ENCODE data around the gene FARS2.

FARS2 gene

DNA sequence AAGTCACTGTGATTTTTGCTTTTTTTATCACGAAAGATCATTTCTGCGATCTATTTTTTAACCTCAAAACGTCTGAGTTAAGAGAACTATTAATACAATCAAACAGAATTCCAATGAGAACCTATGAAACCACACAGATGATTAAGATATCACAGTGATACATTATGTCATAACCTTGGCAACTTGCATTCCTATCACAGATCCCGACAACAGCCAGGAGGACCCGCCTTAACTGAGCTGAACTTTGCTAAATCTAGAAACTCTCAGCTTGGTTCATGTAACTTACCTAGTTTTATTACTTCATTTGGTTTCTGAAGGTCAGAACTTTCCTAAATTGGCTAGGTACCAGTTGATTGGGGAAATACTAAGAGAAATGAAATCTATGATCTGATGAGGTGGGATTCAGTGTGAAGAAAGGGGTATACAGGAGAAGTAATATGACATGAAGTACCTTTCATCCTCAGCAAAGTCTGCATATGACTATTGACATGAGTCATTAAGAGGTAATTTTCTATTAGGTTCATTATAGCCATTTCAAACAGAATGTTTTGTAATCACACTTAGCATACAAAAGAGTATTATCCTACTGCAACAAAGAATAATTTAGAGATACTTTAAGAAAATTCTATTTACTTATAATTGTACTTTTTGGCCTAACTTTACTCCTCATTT, 11.7 kb upstream of the FARS2 start:
- no peak for DNase-seq

DNA sequence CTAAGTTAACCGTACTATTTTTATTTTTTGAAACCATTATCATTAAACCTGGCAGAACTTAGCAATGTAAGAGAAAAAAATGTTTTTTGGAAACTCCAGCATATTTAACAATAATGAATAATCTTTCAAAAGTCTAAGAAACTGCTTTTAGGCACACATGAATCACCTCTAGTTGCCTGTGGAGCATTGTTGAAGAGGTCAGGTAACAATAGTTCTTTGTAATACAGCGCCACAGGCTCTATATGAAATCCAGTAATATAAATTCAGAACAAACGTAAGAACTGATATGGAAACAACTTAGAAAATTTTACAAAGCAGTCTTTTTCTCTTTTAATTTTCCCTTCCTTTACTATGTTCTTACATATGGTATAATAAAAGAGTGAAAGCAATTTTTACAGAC, 10.9 kb upstream of the FARS2 start:
- DNase-seq: no peak

DNA sequence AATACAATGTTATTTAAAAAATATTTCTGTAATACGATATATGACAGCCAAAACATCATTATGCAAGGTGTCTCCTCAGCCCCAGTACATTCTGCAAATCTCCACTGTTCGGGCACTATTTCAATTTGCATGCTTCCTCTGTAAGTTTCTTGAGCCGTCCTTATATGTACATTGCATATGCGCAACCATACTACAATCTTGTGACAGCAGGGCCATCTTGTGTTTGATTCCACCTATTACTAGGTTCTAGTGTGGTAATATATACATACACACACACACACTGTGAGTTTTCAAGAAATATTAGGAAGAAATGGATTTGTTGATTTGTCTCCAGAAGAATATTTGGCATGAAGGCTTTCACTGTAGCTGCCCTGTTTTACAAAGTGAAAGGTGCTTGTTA, 10.4 kb upstream of the FARS2 start:
- DNase-seq: no peak

DNA sequence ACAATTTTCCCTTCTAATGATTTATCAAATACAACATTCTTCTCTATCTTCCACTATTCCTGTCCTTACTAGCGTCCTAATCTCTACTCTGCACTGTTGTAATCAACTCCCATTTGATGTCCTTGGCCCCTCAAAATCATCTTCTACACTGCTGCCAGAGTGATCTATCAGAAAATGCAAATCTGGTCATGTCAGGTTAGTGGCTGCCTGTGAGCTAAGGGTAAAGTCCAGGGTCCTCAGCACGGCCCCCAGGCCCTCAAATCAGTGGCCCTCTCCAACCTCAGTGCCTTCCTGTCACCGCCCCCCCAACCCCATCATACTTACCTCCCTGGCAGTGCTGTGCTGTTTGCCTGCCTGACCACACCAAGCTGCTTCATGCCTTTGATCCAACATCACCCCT, 4.4 kb upstream of the FARS2 start:
- DNase-seq: no peak

- DNase-seq: no peak
Observed at GRCh38 chr6:5257400-5257799, 3.9 kb upstream of the FARS2 start.

- no peak for DNase-seq
Observed at GRCh38 chr6:5259428-5259827, 1.9 kb upstream of the FARS2 start.

DNA sequence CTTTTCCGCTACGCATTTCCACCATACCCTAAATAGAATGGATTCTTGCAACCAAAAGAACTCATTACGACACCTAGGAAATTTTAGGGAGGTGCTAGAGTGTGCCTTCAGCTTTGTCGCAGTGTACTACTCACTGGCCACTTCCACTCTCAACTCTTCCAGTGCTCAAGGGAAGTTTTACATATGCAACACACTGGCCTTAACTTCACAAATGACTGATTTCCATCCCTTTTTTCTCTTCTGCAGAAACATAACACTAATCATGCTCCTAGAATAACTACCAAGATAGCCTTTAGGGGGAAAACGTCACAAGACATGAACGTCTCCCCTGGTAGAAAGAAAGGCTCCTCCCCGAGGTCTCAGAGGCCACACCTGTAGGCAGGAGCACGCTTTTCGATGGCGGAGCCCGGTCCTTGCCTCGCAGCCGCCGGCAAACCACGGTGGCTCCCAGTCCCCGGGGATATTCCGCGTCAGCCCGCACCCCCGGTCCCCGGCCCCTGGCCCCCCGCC, 1.1 kb upstream of the FARS2 start:
- peak in 29 of 51 donors; percentile 16 to 93 (median 54) for DNase-seq

DNA sequence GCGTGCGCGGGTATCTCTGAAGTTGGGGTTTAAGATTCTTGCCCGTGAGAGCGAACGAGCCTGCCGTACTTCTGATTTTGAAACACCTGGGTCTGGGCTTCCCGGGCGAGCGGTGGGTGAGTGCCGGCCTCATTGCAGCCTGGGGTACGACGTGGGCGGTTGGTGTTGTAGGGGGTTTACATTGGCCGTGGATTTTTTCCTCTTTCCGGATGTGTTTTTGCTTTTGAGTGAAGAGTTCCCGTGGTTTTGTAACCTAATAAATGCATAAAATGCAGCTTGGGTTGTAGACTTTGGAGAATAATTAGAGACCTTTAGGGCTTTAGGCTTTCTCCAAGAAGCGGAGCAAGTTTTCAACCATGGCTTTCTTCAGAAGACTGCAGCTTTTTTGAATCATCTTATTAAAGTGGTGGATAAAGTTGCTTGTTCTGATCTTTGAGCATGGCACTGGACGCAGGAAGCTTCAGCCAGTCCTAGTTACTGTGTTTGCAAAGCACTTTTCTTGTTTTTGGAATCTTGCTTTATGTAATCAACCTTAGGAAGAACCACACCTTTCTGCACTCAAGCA, 314 bp downstream of the FARS2 start:
- DNase-seq: no peak

DNA sequence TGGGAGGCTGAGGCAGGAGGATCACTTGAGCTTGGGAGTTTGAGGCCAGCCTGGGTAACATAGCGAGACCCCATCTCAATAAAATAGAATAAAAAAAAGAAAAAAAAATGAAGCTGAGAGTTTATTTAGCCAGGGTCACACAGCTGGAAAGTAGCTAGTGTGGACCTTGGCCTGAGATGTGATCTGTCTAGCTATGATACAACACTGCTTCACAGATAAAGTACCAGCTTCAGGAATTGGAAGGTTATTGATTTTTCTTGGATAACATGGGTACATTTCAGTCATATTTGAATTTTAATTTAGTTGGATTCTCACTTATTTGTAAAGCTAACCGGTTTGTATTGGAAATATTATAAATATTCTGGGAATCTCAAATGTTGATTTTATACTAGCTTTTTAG, 5.1 kb downstream of the FARS2 start:
- no peak for DNase-seq

DNA sequence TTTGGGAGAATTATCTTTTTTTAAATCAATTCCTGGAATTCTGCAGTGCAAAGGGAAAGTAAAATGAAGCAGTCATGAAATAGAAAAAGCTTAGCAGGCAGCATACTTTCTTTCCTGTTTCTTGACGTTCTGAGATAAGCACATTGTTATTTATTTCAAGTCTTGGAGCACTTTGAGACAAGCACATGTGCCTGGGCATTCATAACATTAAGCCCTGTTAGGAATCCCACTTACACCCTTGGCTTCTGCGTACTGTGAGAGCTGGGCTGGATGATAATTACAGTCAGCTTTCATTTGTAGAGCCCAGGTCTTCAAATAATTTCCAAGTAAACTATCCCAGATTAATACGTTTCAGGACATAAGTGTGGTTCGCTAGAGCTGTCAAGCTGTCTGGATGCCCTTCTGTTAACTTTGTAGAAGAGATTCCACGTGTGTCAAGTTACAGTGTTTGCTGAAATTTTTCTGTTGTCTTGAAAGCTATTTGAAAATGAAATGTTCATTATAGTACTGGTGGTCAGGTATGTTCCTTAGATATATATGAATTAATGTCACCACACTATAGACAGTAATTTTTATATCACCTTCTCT, 8.9 kb downstream of the FARS2 start:
- no peak for DNase-seq

DNA sequence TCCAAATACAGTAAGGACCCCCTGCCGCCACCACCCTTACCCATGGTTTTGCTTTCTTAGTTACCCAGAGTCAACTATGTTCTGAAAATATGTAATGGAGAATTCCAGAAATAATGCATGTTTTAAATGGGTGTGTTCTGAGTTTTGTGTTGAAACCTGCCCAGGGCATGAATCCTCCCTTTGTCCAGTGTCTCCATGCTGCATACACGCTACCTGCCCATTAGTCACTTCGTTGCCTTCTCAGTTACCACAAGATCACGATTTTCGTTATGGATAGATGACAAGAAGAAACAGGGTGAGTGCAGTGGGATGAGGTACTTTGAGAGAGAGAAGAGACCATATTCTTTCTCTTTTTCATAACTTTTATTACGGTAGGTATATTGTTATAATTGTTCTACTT, 10.6 kb downstream of the FARS2 start:
- no peak for DNase-seq

GRCh38 chr6:5274231-5274630, 12.9 kb downstream of the FARS2 start:
- DNase-seq: no peak

GRCh38 chr6:5275497-5275896, 14.2 kb downstream of the FARS2 start:
- no peak for DNase-seq

- no peak for DNase-seq
Observed at GRCh38 chr6:5276581-5276980, 15.3 kb downstream of the FARS2 start.

DNA sequence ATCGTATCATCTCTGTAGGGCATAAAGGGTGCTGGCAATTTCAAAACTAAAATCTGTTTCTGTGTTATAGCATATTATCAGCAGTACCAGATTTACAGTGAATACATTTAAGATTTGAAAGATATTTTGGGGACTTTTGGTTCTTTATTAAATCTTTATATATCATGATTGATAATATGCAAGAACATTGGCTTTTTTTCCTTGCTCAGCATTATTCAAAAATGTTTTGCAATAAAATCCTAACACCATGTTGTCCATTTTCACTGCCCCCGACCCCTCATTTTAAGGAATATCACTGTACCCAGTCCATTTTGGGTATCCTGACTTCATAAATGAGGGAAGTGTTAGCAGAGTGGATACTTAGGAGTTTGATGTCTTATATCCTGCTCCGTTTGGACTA, 16.3 kb downstream of the FARS2 start:
- DNase-seq: no peak

DNA sequence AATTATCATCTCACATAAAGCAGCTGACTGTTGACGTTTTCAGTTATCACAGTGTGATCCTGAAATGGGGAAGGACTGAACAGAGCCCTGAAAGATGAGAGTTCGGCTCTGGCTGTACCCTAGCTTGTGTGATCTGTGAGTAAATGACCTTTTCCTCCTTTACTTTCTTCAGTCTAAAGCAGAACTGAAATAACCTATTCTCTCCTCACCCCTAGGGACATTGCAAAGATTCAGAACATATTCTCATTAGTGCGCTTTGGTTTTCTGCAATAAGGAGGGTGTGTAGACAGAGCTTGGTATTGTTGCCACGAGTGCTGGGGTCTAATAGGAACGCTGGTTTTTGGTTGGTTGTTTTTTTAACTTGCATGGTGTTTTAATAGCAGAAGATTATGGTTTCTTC, 16.7 kb downstream of the FARS2 start:
- DNase-seq: no peak

DNA sequence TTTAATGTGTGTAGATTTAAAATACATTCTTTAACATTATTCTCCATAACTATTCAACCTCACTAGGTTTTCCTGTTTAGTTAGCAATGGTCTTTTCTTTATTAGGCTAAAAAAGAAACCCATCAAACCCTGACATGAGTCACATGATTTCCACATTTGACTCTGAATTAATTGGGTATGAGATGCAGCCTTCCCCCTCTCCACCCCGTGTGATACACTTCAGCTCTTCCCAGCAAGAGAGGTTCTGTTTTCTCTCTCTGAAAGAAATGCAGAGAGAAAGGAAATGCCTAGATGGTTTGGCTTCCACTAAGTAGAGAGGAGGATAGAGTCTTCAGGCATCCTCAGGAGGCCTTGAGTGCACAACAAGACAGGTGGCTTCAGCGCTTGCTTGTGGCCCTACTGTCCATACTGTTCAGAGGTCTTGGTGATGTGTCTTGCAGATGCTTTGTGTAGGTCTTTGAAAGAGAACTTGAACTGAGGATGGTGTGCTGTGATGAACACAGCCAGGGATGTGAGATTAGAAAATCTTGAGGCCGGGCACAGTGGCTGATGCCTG, 17.3 kb downstream of the FARS2 start:
- no peak for DNase-seq

DNA sequence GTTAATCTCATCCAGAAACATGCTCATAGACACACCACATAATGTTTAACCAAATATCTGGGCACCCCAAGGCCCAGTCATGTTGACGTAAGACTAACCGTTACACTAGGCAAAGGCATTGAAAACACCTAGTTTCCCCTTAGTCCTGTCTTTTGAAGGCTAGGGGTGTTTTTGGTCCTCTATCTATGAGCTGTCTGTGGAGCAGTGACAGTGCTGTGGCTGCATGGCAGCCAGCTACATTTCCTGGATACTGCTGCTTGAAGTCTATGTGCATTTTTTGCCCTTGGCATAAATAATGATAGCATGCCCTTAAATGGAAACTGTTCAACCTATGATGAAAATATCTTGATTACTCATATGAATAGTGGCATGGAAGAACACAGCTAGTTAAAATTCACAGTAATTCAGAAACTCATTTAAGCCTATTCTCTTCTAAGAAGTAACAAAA, 18.6 kb downstream of the FARS2 start:
- no peak for DNase-seq

DNA sequence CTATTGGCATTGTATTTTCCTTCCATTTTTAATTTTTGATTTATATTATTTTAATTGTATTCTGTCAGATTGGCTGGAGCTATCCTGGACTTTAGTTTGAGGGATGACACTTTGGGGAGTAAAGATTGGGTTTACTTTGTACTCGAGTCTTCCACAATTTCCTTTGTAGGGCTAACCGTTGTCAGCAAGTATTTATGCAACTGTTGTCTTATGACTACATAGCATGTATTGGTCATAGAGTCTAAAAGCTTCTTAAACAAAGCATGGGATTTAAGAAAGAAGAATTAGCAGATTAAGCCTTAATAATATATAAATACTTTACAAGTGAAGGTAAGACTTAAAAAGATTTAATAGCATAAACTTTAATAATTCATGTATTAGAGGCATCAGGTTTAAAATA, 19.6 kb downstream of the FARS2 start:
- no peak for DNase-seq

GRCh38 chr6:5282191-5282623, 20.9 kb downstream of the FARS2 start:
- no peak for DNase-seq

GRCh38 chr6:5285081-5285480, 23.8 kb downstream of the FARS2 start:
- DNase-seq: no peak

DNA sequence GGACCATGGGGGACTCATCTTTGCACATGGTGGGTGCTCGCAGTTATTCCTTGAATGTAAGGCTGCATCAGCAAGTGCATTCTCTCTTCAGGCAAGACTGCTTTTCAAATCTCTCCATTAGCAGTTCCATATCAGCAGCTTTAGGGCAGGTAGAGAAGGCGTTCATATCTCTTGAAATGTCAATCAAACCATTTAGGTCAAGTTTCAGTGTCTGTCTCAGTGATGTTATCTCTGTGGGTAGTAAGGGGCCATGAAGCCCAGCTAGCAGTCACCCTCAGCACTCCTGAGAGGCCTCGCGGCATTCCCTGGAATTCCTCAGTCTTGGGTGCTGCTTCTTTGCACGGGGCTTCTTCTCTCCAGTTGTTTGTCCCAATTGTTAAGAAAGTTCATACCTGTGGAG, 24.2 kb downstream of the FARS2 start:
- DNase-seq: no peak

DNA sequence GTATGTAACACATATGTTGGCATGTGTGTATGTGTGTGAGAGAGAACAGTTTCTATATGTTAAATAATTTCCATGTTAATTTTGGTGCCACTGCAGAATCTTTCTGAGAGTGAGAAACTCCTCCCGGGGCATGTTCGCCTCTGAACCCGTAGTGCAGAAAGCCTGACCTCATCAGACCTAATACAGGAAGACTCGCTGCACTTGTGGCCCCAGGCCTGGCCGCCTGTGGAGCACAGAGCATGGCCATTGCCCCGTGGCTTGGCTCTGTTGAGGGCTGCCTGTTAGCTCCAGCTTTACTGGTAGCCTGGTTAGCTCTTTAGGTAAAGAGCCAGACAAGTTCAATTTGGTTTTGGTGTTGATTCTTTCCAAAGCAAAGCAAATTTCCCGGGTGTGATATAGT, 25.5 kb downstream of the FARS2 start:
- no peak for DNase-seq
